B cell (primary cell): ENCODE measurements around the gene ZNF423. TPM values are rescaled to one million over a fixed set of nuclear protein-coding genes. Genes with fewer than 3 reads are reported as not detected.

ENCODE experiments used
- ATAC-seq: fragments of 200-7000 bp; cut with Tn5 transposase; one replicate; pipeline ENCODE4 v1.10.0; 2021; ENCODE audit warnings: low read depth, mild to moderate bottlenecking, moderate number of reproducible peaks, moderate library complexity
- CTCF ChIA-PET: fragments of 350-600 bp; sonication (Branson Sonifier 250); formaldehyde crosslinking; loops from one replicate; lab custom pipeline; 2021; ENCODE audit warnings: antibody characterized with exemption, inconsistent platforms; lab: Charles Lee
- POLR2A ChIA-PET: fragments of 350-600 bp; sonication (Branson Sonifier 250); formaldehyde crosslinking; loops from one replicate; lab custom pipeline; 2021; ENCODE audit warnings: antibody characterized with exemption; lab: Charles Lee
- DNase-seq: peaks from one replicate; pipeline ENCODE4 v3.0.0; 2013
- H2AFZ ChIP-seq: 2 replicates; pipeline ENCODE4 v1.6.1; 2012; ENCODE audit warnings: mild to moderate bottlenecking, low read depth, low read length; ENCODE audit not compliant: insufficient read depth, poor library complexity, severe bottlenecking
- H3K27ac ChIP-seq, 2 donors: 1 replicate in 1 of 2; 2 replicates in 1 of 2; pipeline ENCODE4 v1.5.1; 2012 to 2013; ENCODE audit warnings: low read length in 2 of 2, mild to moderate bottlenecking in 2 of 2, moderate library complexity in 1 of 2
- H3K27me3 ChIP-seq, 4 experiments: fragments of 200-600 bp in 1 of 4; sonication (generic) in 1 of 4; replicated peaks in 1 of 4; 1 replicate in 2 of 4; 2 replicates in 2 of 4; pipeline versions ENCODE4 v1.6.1 to v1.7.0; 2013 to 2016; ENCODE audit warnings: low read length in 3 of 4, mild to moderate bottlenecking in 2 of 4, mixed read lengths in 1 of 4, moderate library complexity in 1 of 4; ENCODE audit not compliant: insufficient read depth in 4 of 4, control insufficient read depth in 3 of 4; ENCODE audit errors: control extremely low read depth in 1 of 4
- H3K36me3 ChIP-seq, 2 experiments: replicated peaks in 1 of 2; 1 replicate in 1 of 2; 2 replicates in 1 of 2; pipeline versions ENCODE4 v1.6.1 to v1.7.1; 2013; ENCODE audit warnings: low read length in 1 of 2; ENCODE audit not compliant: insufficient read depth in 2 of 2, control insufficient read depth in 1 of 2; ENCODE audit errors: control extremely low read depth in 1 of 2, extremely low read depth in 1 of 2
- H3K4me1 ChIP-seq, 2 donors: fragments of 200-600 bp in 1 of 2; sonication (generic) in 1 of 2; 1 replicate in 1 of 2; 2 replicates in 1 of 2; pipeline versions ENCODE4 v1.5.1 to v1.6.1; 2013 to 2017; ENCODE audit warnings: low read length in 2 of 2; ENCODE audit not compliant: control insufficient read depth in 2 of 2, insufficient read depth in 2 of 2
- H3K4me2 ChIP-seq: replicated peaks from 2 replicates; pipeline ENCODE3; 2012; ENCODE audit warnings: mild to moderate bottlenecking, low read depth, low read length; ENCODE audit not compliant: poor library complexity, severe bottlenecking
- H3K4me3 ChIP-seq, 5 experiments: fragments of 200-600 bp in 1 of 5; sonication (generic) in 1 of 5; 1 replicate in 3 of 5; 2 replicates in 2 of 5; pipeline versions ENCODE4 v1.5.1 to v1.7.0; 2011 to 2016; ENCODE audit warnings: low read length in 4 of 5, mild to moderate bottlenecking in 4 of 5, low read depth in 2 of 5, control low read depth in 1 of 5, moderate library complexity in 1 of 5; ENCODE audit not compliant: insufficient read depth in 1 of 5; ENCODE audit errors: control extremely low read depth in 1 of 5, extremely low read depth in 1 of 5
- H3K79me2 ChIP-seq: fragments of 200-600 bp; sonication (generic); one replicate; pipeline ENCODE4 v1.6.0; 2016; ENCODE audit warnings: low read length; ENCODE audit not compliant: control insufficient read depth, insufficient read depth
- H3K9ac ChIP-seq: fragments of 200-600 bp; sonication (generic); 2 replicates; pipeline ENCODE4 v1.6.1; 2017; ENCODE audit warnings: mild to moderate bottlenecking, low read length, moderate library complexity
- H3K9me3 ChIP-seq, 3 donors: one replicate each; pipeline versions ENCODE4 v1.6.1 to v1.7.1; 2013; ENCODE audit warnings: low read length in 2 of 3; ENCODE audit not compliant: control insufficient read depth in 2 of 3, insufficient read depth in 1 of 3; ENCODE audit errors: control extremely low read depth in 1 of 3
- H4K20me1 ChIP-seq: 2 replicates; pipeline ENCODE4 v1.6.0; 2012; ENCODE audit warnings: mild to moderate bottlenecking, low read length; ENCODE audit not compliant: insufficient read depth, control insufficient read depth, poor library complexity, severe bottlenecking
- H3K27ac Mint-ChIP-seq: one replicate; pipeline ENCODE4 v1.8.0; 2021; ENCODE audit warnings: mixed read lengths
- H3K27me3 Mint-ChIP-seq: one replicate; pipeline ENCODE4 v1.8.0; 2021; ENCODE audit warnings: mixed read lengths
- H3K4me1 Mint-ChIP-seq: one replicate; pipeline ENCODE4 v1.8.0; 2021; ENCODE audit warnings: mixed read lengths
- H3K4me3 Mint-ChIP-seq: one replicate; pipeline ENCODE4 v1.8.0; 2021; ENCODE audit warnings: mixed read lengths
- H3K9me3 Mint-ChIP-seq: one replicate; pipeline ENCODE4 v1.8.0; 2022; ENCODE audit warnings: mixed read lengths; ENCODE audit not compliant: insufficient read depth
- EZH2 ChIP-seq: IDR thresholded peaks from 2 replicates; pipeline ENCODE4 v1.6.1; 2012; ENCODE audit warnings: borderline replicate concordance, low read depth, mild to moderate bottlenecking, moderate library complexity, low read length; ENCODE audit not compliant: insufficient read depth, poor library complexity, severe bottlenecking
- WGBS: methylation state at CpG from one replicate; pipeline ENCODE4 v1.1.5; 2013; ENCODE audit warnings: missing lambda C conversion rate; ENCODE audit not compliant: insufficient coverage; 5-methylcytosine and 5-hydroxymethylcytosine counted together
- intact Hi-C: fragments of 100-400 bp; cut with micrococcal nuclease; formaldehyde crosslinking; loops from one replicate; pipeline ENCODE4 v1.10.0; 2022
- polyA plus RNA-seq: library from polyadenylated mRNA; depleted of rRNA; stranded (reverse); fragments of >200 nt; gene quantifications from 2 replicates; pipeline ENCODE4 v1.2.3, GENCODE V29; 2012
- total RNA-seq, 2 donors: library from RNA; stranded (reverse); fragments of 120-200 nt in 1 of 2; gene quantifications; 1 replicate in 1 of 2; 2 replicates in 1 of 2; pipeline versions ENCODE4 v1.2.3 to v1.2.4, GENCODE V29; 2013 to 2022
- TF ChIP-seq, protein P1 (sequence below): fragments of 200-600 bp; IDR thresholded peaks from one replicate; pipeline ENCODE4 v1.8.0; 2022; ENCODE audit warnings: antibody characterized with exemption, mild to moderate bottlenecking

The ZNF423 gene
- total and polyA plus RNA-seq, 2 donors (not counting 1 experiment from before 2014, with no cell fraction given), result not detected

DNA sequence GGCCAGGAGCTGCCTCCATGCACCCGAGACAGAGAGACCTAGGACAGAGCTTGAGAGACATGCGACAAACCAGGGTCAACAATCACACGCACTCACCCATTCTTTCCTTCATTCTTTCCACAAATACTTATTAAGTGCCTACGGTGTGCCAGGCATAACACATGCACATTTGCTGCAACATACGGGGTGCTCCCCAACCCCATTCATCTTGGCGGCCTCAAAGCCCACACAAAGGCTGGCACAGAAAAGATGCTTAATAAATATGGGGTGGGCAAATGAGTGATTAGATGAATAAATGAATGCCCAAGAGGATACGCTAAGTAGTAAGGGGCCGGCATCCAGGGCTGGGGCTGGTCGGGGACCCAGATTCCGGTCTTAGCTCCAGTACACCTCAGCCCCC, 117.9 kb downstream of the ZNF423 start:
- WGBS, result 95% methylated on average over 7 of the region's 10 CpGs
- H3K4me3 ChIP-seq, result no peak overlapping the region
- H3K4me2 ChIP-seq, result no peak overlapping the region
- H3K4me1 Mint-ChIP-seq, result no peaks in the 10 kb centered on the region
- H3K36me3 ChIP-seq, result no peaks in the 10 kb centered on the region
- no peaks in the 10 kb centered on the region for H3K27me3 ChIP-seq
- H3K4me1 ChIP-seq, result no peaks in the 10 kb centered on the region
- no peak overlapping the region for H3K27ac ChIP-seq
- no peaks in the 10 kb centered on the region for H3K9me3 Mint-ChIP-seq
- no peaks in the 10 kb centered on the region for H3K79me2 ChIP-seq
- ATAC-seq (no peak), DNase-seq (no peak)
- no peak overlapping the region for H2AFZ ChIP-seq
- no peaks in the 10 kb centered on the region for H4K20me1 ChIP-seq
- no peak overlapping the region for H3K9ac ChIP-seq
- H3K9me3 ChIP-seq, result no peaks in the 10 kb centered on the region
- CTCF ChIA-PET, result no interaction called here
- H3K27me3 Mint-ChIP-seq, result no peaks in the 10 kb centered on the region
- H3K27ac Mint-ChIP-seq, result no peak overlapping the region
- TF ChIP-seq, protein P1, sequence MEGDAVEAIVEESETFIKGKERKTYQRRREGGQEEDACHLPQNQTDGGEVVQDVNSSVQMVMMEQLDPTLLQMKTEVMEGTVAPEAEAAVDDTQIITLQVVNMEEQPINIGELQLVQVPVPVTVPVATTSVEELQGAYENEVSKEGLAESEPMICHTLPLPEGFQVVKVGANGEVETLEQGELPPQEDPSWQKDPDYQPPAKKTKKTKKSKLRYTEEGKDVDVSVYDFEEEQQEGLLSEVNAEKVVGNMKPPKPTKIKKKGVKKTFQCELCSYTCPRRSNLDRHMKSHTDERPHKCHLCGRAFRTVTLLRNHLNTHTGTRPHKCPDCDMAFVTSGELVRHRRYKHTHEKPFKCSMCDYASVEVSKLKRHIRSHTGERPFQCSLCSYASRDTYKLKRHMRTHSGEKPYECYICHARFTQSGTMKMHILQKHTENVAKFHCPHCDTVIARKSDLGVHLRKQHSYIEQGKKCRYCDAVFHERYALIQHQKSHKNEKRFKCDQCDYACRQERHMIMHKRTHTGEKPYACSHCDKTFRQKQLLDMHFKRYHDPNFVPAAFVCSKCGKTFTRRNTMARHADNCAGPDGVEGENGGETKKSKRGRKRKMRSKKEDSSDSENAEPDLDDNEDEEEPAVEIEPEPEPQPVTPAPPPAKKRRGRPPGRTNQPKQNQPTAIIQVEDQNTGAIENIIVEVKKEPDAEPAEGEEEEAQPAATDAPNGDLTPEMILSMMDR, result no peak
- TF ChIP-seq EZH2, result no peak
- POLR2A ChIA-PET, result no interaction called here
- intact Hi-C loops, result no loop called here
- no peak overlapping the region for H3K4me3 Mint-ChIP-seq

GRCh38 chr16:49737541-49737940, 118.4 kb downstream of the ZNF423 start:
- intact Hi-C loops, result no loop called here
- TF ChIP-seq, protein P1, result no peak
- TF ChIP-seq EZH2, result no peak
- Histone ChIP-seq H3K9ac (no peak overlapping the region), H3K4me2 (no peak overlapping the region), H3K4me3 (no peak overlapping the region), H3K79me2 (no peaks in the 10 kb centered on the region), H4K20me1 (no peaks in the 10 kb centered on the region), H3K4me1 (no peaks in the 10 kb centered on the region), H2AFZ (no peak overlapping the region), H3K9me3 (peaks cover 0 to 3% (median 0%) of the 10 kb centered on the region in 3 donors), H3K36me3 (no peaks in the 10 kb centered on the region), H3K27me3 (peaks cover 0 to 2% (median 0%) of the 10 kb centered on the region in 4 experiments), H3K27ac (no peak overlapping the region)
- Mint-ChIP-seq H3K4me1 (no peaks in the 10 kb centered on the region), H3K4me3 (no peak overlapping the region), H3K27me3 (no peaks in the 10 kb centered on the region), H3K27ac (no peak overlapping the region), H3K9me3 (no peaks in the 10 kb centered on the region)
- CTCF ChIA-PET, result no interaction called here
- DNase-seq (no peak), ATAC-seq (no peak)
- POLR2A ChIA-PET, result no interaction called here
- WGBS, result 94% methylated on average over 8 of the region's 9 CpGs
